Naive thymus-derived CD4-positive, alpha-beta T cell (primary cell): Measurements from ENCODE around the gene PRKACA. TPM values are rescaled to one million over a fixed set of nuclear protein-coding genes. Genes with fewer than 3 reads are reported as not detected.

ENCODE experiments used
- ATAC-seq: fragments of 150-1000 bp; cut with Tn5 transposase; 2 replicates; pipeline ENCODE4 v1.10.0; 2021; ENCODE audit warnings: mild to moderate bottlenecking, moderate library complexity
- CTCF ChIA-PET: fragments of 350-600 bp; sonication (Branson Sonifier 250); formaldehyde crosslinking; loops from one replicate; lab custom pipeline; 2021; ENCODE audit warnings: antibody characterized with exemption; lab: Charles Lee
- POLR2A ChIA-PET: fragments of 350-600 bp; sonication (Branson Sonifier 250); formaldehyde crosslinking; loops from one replicate; lab custom pipeline; 2021; ENCODE audit warnings: antibody characterized with exemption, inconsistent platforms; lab: Charles Lee
- DNase-seq, 9 donors: peaks; one replicate each; pipeline versions ENCODE4 v3.0.0 to v3.0.0-alpha.2; 2020 to 2022; ENCODE audit warnings: mixed read lengths in 1 of 9
- H3K27ac ChIP-seq: one replicate; pipeline ENCODE4 v1.7.0; 2013; ENCODE audit warnings: mild to moderate bottlenecking, low read depth, low read length, moderate library complexity
- H3K27me3 ChIP-seq, 2 donors: one replicate each; pipeline ENCODE4 v1.7.0; 2013; ENCODE audit warnings: low read length in 2 of 2, mild to moderate bottlenecking in 2 of 2, moderate library complexity in 2 of 2; ENCODE audit not compliant: control insufficient read depth in 2 of 2, insufficient read depth in 2 of 2
- H3K36me3 ChIP-seq, 3 experiments: 1 replicate in 2 of 3; 2 replicates in 1 of 3; pipeline ENCODE4 v1.7.0; 2013; ENCODE audit warnings: low read length in 3 of 3, mild to moderate bottlenecking in 3 of 3, moderate library complexity in 1 of 3; ENCODE audit not compliant: insufficient read depth in 3 of 3, control insufficient read depth in 2 of 3
- H3K4me1 ChIP-seq, 2 donors: one replicate each; pipeline ENCODE4 v1.7.0; 2013; ENCODE audit warnings: low read length in 2 of 2, mild to moderate bottlenecking in 2 of 2, moderate library complexity in 1 of 2; ENCODE audit not compliant: control insufficient read depth in 2 of 2, insufficient read depth in 2 of 2
- H3K4me3 ChIP-seq: 2 replicates; pipeline ENCODE4 v1.7.0; 2013; ENCODE audit warnings: mild to moderate bottlenecking, low read length
- H3K9me3 ChIP-seq, 3 experiments: 1 replicate in 2 of 3; 2 replicates in 1 of 3; pipeline ENCODE4 v1.7.0; 2013; ENCODE audit warnings: low read length in 3 of 3; ENCODE audit not compliant: control insufficient read depth in 2 of 3
- H3K27ac Mint-ChIP-seq, 9 donors: one replicate each; pipeline ENCODE4 v1.8.0; 2020 to 2022; ENCODE audit warnings: mixed read lengths in 9 of 9, mild to moderate bottlenecking in 8 of 9, moderate library complexity in 5 of 9, inconsistent platforms in 2 of 9
- H3K27me3 Mint-ChIP-seq, 5 donors: one replicate each; pipeline ENCODE4 v1.8.0; 2021 to 2022; ENCODE audit warnings: mixed read lengths in 5 of 5, mild to moderate bottlenecking in 1 of 5
- H3K36me3 Mint-ChIP-seq, 5 donors: one replicate each; pipeline ENCODE4 v1.8.0; 2020 to 2022; ENCODE audit warnings: mixed read lengths in 5 of 5, mild to moderate bottlenecking in 3 of 5, inconsistent platforms in 1 of 5
- H3K4me1 Mint-ChIP-seq, 7 donors: one replicate each; pipeline ENCODE4 v1.8.0; 2020 to 2022; ENCODE audit warnings: mixed read lengths in 7 of 7, mild to moderate bottlenecking in 3 of 7, inconsistent platforms in 1 of 7
- H3K4me3 Mint-ChIP-seq, 10 donors: one replicate each; pipeline ENCODE4 v1.8.0; 2020 to 2022; ENCODE audit warnings: mild to moderate bottlenecking in 10 of 10, mixed read lengths in 10 of 10, moderate library complexity in 6 of 10, inconsistent platforms in 2 of 10
- H3K9me3 Mint-ChIP-seq, 11 donors: one replicate each; pipeline ENCODE4 v1.8.0; 2020 to 2022; ENCODE audit warnings: mixed read lengths in 11 of 11, mild to moderate bottlenecking in 4 of 11, inconsistent platforms in 1 of 11, moderate library complexity in 1 of 11
- intact Hi-C, 2 donors: fragments of 100-400 bp; cut with micrococcal nuclease; formaldehyde crosslinking; loops; one replicate each; pipeline ENCODE4 v1.15.1; 2023
- polyA plus RNA-seq, 2 donors: library from polyadenylated mRNA; unstranded; fragments of 300-500 nt; fragmentation: Illumina TruSeq; gene quantifications; one replicate each; pipeline ENCODE4 v1.2.3, GENCODE V29; 2021
- total RNA-seq, 6 experiments: library from RNA in 5 of 6; stranded (reverse) in 5 of 6; gene quantifications; 1 replicate in 5 of 6; 2 replicates in 1 of 6; pipeline ENCODE4 v1.2.3 and lab custom pipeline; 2021 to 2026

PRKACA gene
- total and polyA plus RNA-seq, 7 experiments from 2014 or later, result 1.9 to 101 (median 48.4) TPM

GRCh38 chr19:14056741-14057356 lies 60.7 kb downstream of the PRKACA start:
- H3K36me3 Mint-ChIP-seq, result peaks cover 6 to 15% (median 13%) of the 10 kb centered on the region in 5 donors
- peaks cover 0 to 6% (median 0%) of the 10 kb centered on the region in 11 donors for H3K9me3 Mint-ChIP-seq
- peaks cover 16 to 48% (median 27%) of the 10 kb centered on the region in 5 donors for H3K27me3 Mint-ChIP-seq
- H3K4me1 Mint-ChIP-seq, result peaks cover 14 to 30% (median 19%) of the 10 kb centered on the region in 7 donors
- H3K4me3 Mint-ChIP-seq, result peak overlapping the region; percentile 13 to 80 (median 54)
- POLR2A ChIA-PET, result interaction anchor here (0.7 to 1.9 kb wide), 3 partner anchors 15 to 25 kb away, joined by 3 to 4 read pairs (median 3); partner anchors contain the start of gene IL27RA
- Histone ChIP-seq H3K27me3 (peaks cover 5 to 21% of the 10 kb centered on the region in 2 donors), H3K4me1 (peaks cover 9 to 10% of the 10 kb centered on the region in 2 donors), H3K36me3 (peaks cover 0 to 12% (median 0%) of the 10 kb centered on the region in 3 experiments), H3K27ac (no peak overlapping the region), H3K9me3 (no peaks in the 10 kb centered on the region), H3K4me3 (no peak overlapping the region)
- intact Hi-C loops, result no loop called here
- DNase-seq (no peak), ATAC-seq (no peak)
- peak overlapping the region in 1 of 9 donors; percentile 30 for H3K27ac Mint-ChIP-seq
- CTCF ChIA-PET, result interaction anchor here (0.6 to 1.1 kb wide), 2 partner anchors 8 to 47 kb away, joined by 3 read pairs; no protein-coding TSS in a partner anchor

DNA sequence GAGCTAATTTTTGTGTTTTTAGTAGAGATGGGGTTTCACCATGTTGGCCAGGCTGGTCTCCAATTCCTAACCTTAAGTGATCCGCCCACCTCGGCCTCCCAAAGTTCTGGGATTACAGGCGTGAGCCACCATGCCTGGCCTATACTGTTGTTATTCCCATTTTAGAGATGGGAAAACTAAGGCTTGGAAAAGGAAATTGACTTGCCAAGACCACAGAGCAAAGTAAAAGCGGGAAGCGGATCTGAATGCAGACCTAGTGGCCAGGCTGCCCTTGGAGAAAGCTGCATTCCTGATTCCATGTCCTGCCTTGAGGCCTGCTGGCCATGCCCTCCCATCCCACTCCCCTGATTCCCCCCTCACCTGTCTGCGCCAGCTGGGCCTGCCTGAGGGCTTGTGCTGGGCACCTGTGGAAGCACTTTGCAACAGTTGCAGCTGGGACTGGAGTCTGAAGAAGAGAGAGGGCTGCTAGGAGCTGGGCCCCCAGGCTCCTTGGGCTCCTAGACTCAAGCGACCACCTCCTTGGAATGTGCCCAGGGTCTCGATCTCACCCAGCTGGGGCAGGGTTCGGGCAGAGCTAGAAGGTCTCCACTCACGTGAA lies 61.4 kb downstream of the PRKACA start:
- peak overlapping the region in 2 of 10 donors; percentile 13 to 80 for H3K4me3 Mint-ChIP-seq
- H3K36me3 Mint-ChIP-seq, result peaks cover 6 to 19% (median 18%) of the 10 kb centered on the region in 5 donors
- Histone ChIP-seq H3K36me3 (peaks cover 0 to 19% (median 3%) of the 10 kb centered on the region in 3 experiments), H3K4me3 (no peak overlapping the region), H3K4me1 (peaks cover 9 to 10% of the 10 kb centered on the region in 2 donors), H3K9me3 (no peaks in the 10 kb centered on the region), H3K27me3 (peaks cover 5 to 21% of the 10 kb centered on the region in 2 donors), H3K27ac (no peak overlapping the region)
- peaks cover 0 to 6% (median 0%) of the 10 kb centered on the region in 11 donors for H3K9me3 Mint-ChIP-seq
- POLR2A ChIA-PET, result interaction anchor here (0.8 kb wide), 1 partner anchor 122 kb away, joined by 3 read pairs; no protein-coding TSS in a partner anchor
- no peak for ATAC-seq
- DNase-seq, result no peak
- CTCF ChIA-PET, result interaction anchor here (0.6 to 1.1 kb wide), 2 partner anchors 8 to 48 kb away, joined by 3 read pairs; no protein-coding TSS in a partner anchor
- H3K27ac Mint-ChIP-seq, result no peak overlapping the region
- peaks cover 16 to 44% (median 27%) of the 10 kb centered on the region in 5 donors for H3K27me3 Mint-ChIP-seq
- intact Hi-C loops, result no loop called here
- peaks cover 14 to 30% (median 19%) of the 10 kb centered on the region in 7 donors for H3K4me1 Mint-ChIP-seq

- Histone ChIP-seq H3K27me3 (peaks cover 5 to 21% of the 10 kb centered on the region in 2 donors), H3K27ac (no peak overlapping the region), H3K4me1 (peaks cover 9 to 10% of the 10 kb centered on the region in 2 donors), H3K36me3 (peaks cover 6 to 26% (median 8%) of the 10 kb centered on the region in 3 experiments), H3K4me3 (no peak overlapping the region), H3K9me3 (no peaks in the 10 kb centered on the region)
- ATAC-seq, result no peak
- Mint-ChIP-seq H3K27me3 (peaks cover 16 to 38% (median 24%) of the 10 kb centered on the region in 5 donors), H3K4me1 (peaks cover 14 to 30% (median 19%) of the 10 kb centered on the region in 7 donors), H3K36me3 (peaks cover 6 to 24% (median 20%) of the 10 kb centered on the region in 5 donors), H3K9me3 (peaks cover 0 to 6% (median 0%) of the 10 kb centered on the region in 11 donors), H3K4me3 (no peak overlapping the region), H3K27ac (peak overlapping the region in 2 of 9 donors; percentile 26 to 45)
- DNase-seq, result no peak
- intact Hi-C loops, result no loop called here
- ChIA-PET CTCF (interaction anchor here (0.6 kb wide), 1 partner anchor 176 kb away, joined by 3 read pairs; no protein-coding TSS in a partner anchor), POLR2A (interaction anchor here (0.8 kb wide), 1 partner anchor 121 kb away, joined by 3 read pairs; no protein-coding TSS in a partner anchor)
Measured at GRCh38 chr19:14055396-14055795, 62.2 kb downstream of the PRKACA start.

- peaks cover 9 to 33% (median 15%) of the 10 kb centered on the region in 3 experiments for H3K36me3 ChIP-seq
- DNase-seq (no peak), ATAC-seq (no peak)
- H3K4me1 ChIP-seq, result peaks cover 9 to 10% of the 10 kb centered on the region in 2 donors
- peaks cover 0 to 6% (median 0%) of the 10 kb centered on the region in 11 donors for H3K9me3 Mint-ChIP-seq
- no peak overlapping the region for H3K27ac ChIP-seq
- H3K27ac Mint-ChIP-seq, result peak overlapping the region in 2 of 9 donors; percentile 22 to 51
- POLR2A ChIA-PET, result interaction anchor here (1.5 kb wide), 1 partner anchor 23 kb away, joined by 4 read pairs; the partner anchor contains the start of gene IL27RA
- H3K36me3 Mint-ChIP-seq, result peaks cover 6 to 31% (median 23%) of the 10 kb centered on the region in 5 donors
- CTCF ChIA-PET, result interaction anchor here (1.1 kb wide), 1 partner anchor 16 kb away, joined by 3 read pairs; no protein-coding TSS in a partner anchor
- no peaks in the 10 kb centered on the region for H3K9me3 ChIP-seq
- peaks cover 5 to 20% of the 10 kb centered on the region in 2 donors for H3K27me3 ChIP-seq
- H3K4me1 Mint-ChIP-seq, result peaks cover 14 to 28% (median 19%) of the 10 kb centered on the region in 7 donors
- intact Hi-C loops, result no loop called here
- H3K27me3 Mint-ChIP-seq, result peaks cover 13 to 33% (median 17%) of the 10 kb centered on the region in 5 donors
- no peak overlapping the region for H3K4me3 ChIP-seq
- no peak overlapping the region for H3K4me3 Mint-ChIP-seq
Measured at GRCh38 chr19:14054721-14055120, 62.8 kb downstream of the PRKACA start.

GRCh38 chr19:14054099-14054498 lies 63.5 kb downstream of the PRKACA start:
- CTCF ChIA-PET, result interaction anchor here (1.1 kb wide), 1 partner anchor 16 kb away, joined by 3 read pairs; no protein-coding TSS in a partner anchor

DNA sequence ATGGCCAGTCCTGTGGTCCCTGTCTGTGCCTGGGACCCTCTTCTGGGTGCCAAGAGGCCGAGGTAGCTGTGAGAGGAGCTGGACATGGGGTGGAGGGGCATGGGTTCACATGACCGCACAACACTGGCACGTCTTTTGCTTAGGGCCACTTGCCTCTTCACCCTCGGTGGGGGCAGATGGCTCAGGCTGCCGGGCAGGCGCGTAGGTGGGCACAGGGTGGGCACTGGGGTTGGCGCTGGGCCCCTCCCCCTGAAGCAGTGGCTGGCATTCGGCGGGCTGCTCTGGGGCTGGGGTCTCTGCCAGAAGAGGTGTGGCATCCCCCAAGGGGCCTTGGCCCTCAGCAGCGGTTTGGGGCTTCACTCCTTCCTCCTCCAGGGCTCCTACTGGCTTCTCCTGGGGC lies 64.1 kb downstream of the PRKACA start:
- Mint-ChIP-seq H3K27me3 (peaks cover 4 to 21% (median 5%) of the 10 kb centered on the region in 5 donors), H3K36me3 (peaks cover 6 to 39% (median 27%) of the 10 kb centered on the region in 5 donors), H3K9me3 (peaks cover 0 to 6% (median 0%) of the 10 kb centered on the region in 11 donors), H3K4me1 (peaks cover 8 to 21% (median 14%) of the 10 kb centered on the region in 7 donors), H3K27ac (peak overlapping the region in 2 of 9 donors; percentile 16 to 72), H3K4me3 (no peak overlapping the region)
- ChIA-PET POLR2A (interaction anchor here (0.7 to 1.5 kb wide), 5 partner anchors 16 to 265 kb away, joined by 3 to 4 read pairs (median 3); partner anchors contain the start of gene IL27RA), CTCF (interaction anchor here (1.1 kb wide), 1 partner anchor 17 kb away, joined by 3 read pairs; no protein-coding TSS in a partner anchor)
- intact Hi-C loops, result no loop called here
- no peaks in the 10 kb centered on the region for H3K9me3 ChIP-seq
- no peak overlapping the region for H3K4me3 ChIP-seq
- H3K27ac ChIP-seq, result no peak overlapping the region
- peaks cover 5 to 9% of the 10 kb centered on the region in 2 donors for H3K27me3 ChIP-seq
- H3K4me1 ChIP-seq, result peaks cover 4 to 6% of the 10 kb centered on the region in 2 donors
- DNase-seq (no peak), ATAC-seq (no peak)
- H3K36me3 ChIP-seq, result peaks cover 9 to 45% (median 24%) of the 10 kb centered on the region in 3 experiments

More at GRCh38 chr19:14054099-14054498, 63.5 kb downstream of the PRKACA start:
- peaks cover 6 to 33% (median 23%) of the 10 kb centered on the region in 5 donors for H3K36me3 Mint-ChIP-seq
- POLR2A ChIA-PET, result interaction anchor here (1.5 kb wide), 1 partner anchor 22 kb away, joined by 4 read pairs; the partner anchor contains the start of gene IL27RA
- no peak for DNase-seq
- peaks cover 10 to 27% (median 11%) of the 10 kb centered on the region in 5 donors for H3K27me3 Mint-ChIP-seq
- intact Hi-C loops, result no loop called here
- H3K27me3 ChIP-seq, result peaks cover 5 to 15% of the 10 kb centered on the region in 2 donors
- no peak overlapping the region for H3K27ac ChIP-seq
- peaks cover 13 to 26% (median 19%) of the 10 kb centered on the region in 7 donors for H3K4me1 Mint-ChIP-seq
- H3K4me3 ChIP-seq, result no peak overlapping the region
- peak overlapping the region in 5 of 9 donors; percentile 6 to 72 (median 16) for H3K27ac Mint-ChIP-seq
- no peak for ATAC-seq
- peaks cover 8 to 9% of the 10 kb centered on the region in 2 donors for H3K4me1 ChIP-seq
- H3K9me3 Mint-ChIP-seq, result peaks cover 0 to 6% (median 0%) of the 10 kb centered on the region in 11 donors
- no peak overlapping the region for H3K4me3 Mint-ChIP-seq
- no peaks in the 10 kb centered on the region for H3K9me3 ChIP-seq
- peaks cover 9 to 39% (median 18%) of the 10 kb centered on the region in 3 experiments for H3K36me3 ChIP-seq
